ENCODE results near the gene GXYLT1.
"Not testable (repeated sequence)": the region's sequence is repeated elsewhere in the genome, so short reads cannot be mapped to it uniquely, and the experiment has no call there.

GXYLT1 gene

DNA sequence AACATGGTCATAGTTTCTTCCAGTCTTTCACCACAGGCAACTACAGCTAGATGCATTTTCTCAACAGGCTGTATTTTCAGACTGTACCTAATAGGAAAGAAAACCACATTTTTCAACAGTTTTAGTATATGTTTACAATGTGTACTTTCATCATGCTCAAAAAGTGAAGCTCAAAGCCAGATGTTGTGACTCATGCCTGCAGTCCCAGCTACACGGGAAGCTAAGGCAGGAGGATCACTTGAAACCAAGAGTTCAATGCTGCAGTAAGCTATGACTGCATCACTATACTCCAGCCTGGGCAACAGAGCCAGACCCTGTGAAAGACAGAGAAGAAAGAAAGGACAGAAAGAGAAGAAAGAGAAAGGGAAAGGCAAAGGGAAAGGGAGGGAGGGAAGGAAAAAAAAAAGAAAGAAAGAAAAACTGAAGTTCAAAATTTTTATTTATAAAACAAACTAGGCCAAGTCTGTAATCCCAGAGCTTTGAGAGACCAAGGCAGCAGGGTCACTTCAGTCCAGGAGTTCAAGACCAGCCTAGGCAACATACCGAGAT, 25.5 kb downstream of the GXYLT1 start:
- peaks cover 49% of the 10 kb centered on the region for H3K79me2 ChIP-seq (ENCODE audit: insufficient read depth, low read length)

GRCh38 chr12:42118136-42118879, 26.4 kb downstream of the GXYLT1 start:
- Histone ChIP-seq H3K4me1 (ENCODE audit: insufficient read depth, low read length, poor library complexity, severe bottlenecking) (no peaks in the 10 kb centered on the region), H3K4me3 (ENCODE audit: low read length, poor library complexity, severe bottlenecking) (no peak overlapping the region), H3K27me3 (ENCODE audit: insufficient read depth, low read length, poor library complexity, severe bottlenecking) (no peaks in the 10 kb centered on the region), H2AFZ (ENCODE audit: low read length) (no peak overlapping the region), H3K4me2 (ENCODE audit: low read depth, low read length, poor library complexity, severe bottlenecking) (no peak overlapping the region), H3K9ac (ENCODE audit: low read depth, low read length, poor library complexity, severe bottlenecking) (no peak overlapping the region), H3K9me2 (replicated peaks; ENCODE audit: low read depth, low read length) (no peaks in the 10 kb centered on the region), H3K9me3 (ENCODE audit: insufficient read depth, low read depth, low read length) (no peaks in the 10 kb centered on the region; the same call in 1 of the 2 replicates), H3K79me2 (ENCODE audit: insufficient read depth, low read length) (peaks cover 42% of the 10 kb centered on the region), H3F3A (ENCODE audit: low read depth) (no peaks in the 10 kb centered on the region), H4K20me1 (ENCODE audit: insufficient read depth, low read length, poor library complexity, severe bottlenecking) (no peaks in the 10 kb centered on the region), H3K36me3 (ENCODE audit: insufficient read depth, low read length) (peaks cover 22% of the 10 kb centered on the region)
- no peak for TF ChIP-seq CTCF (conservative IDR thresholded peaks at IDR 0.05; ENCODE audit: low read length)
- no peak for TF ChIP-seq EZH2phosphoT487 (IDR thresholded peaks at IDR 0.05; ENCODE audit: borderline replicate concordance)

More for the DNA sequence above, 25.5 kb downstream of the GXYLT1 start:
- Histone ChIP-seq H3K9ac (ENCODE audit: low read depth, low read length, poor library complexity, severe bottlenecking) (no peak overlapping the region), H3F3A (ENCODE audit: low read depth) (no peaks in the 10 kb centered on the region), H3K9me2 (replicated peaks; ENCODE audit: low read depth, low read length) (no peaks in the 10 kb centered on the region), H3K4me2 (ENCODE audit: low read depth, low read length, poor library complexity, severe bottlenecking) (no peak overlapping the region), H3K9me3 (ENCODE audit: insufficient read depth, low read depth, low read length) (no peaks in the 10 kb centered on the region; the same call in 1 of the 2 replicates), H3K36me3 (ENCODE audit: insufficient read depth, low read length) (peaks cover 22% of the 10 kb centered on the region), H3K27me3 (ENCODE audit: insufficient read depth, low read length, poor library complexity, severe bottlenecking) (no peaks in the 10 kb centered on the region), H4K20me1 (ENCODE audit: insufficient read depth, low read length, poor library complexity, severe bottlenecking) (no peaks in the 10 kb centered on the region), H2AFZ (ENCODE audit: low read length) (no peak overlapping the region), H3K4me3 (ENCODE audit: low read length, poor library complexity, severe bottlenecking) (no peak overlapping the region), H3K4me1 (ENCODE audit: insufficient read depth, low read length, poor library complexity, severe bottlenecking) (no peaks in the 10 kb centered on the region)
- no peak for TF ChIP-seq EZH2phosphoT487 (IDR thresholded peaks at IDR 0.05; ENCODE audit: borderline replicate concordance)
- TF ChIP-seq CTCF (conservative IDR thresholded peaks at IDR 0.05; ENCODE audit: low read length) = no peak

GRCh38 chr12:42109031-42109430, 35.6 kb downstream of the GXYLT1 start:
- no peaks in the 10 kb centered on the region for H3K9me2 ChIP-seq (replicated peaks; ENCODE audit: low read depth, low read length)
- H4K20me1 ChIP-seq (ENCODE audit: insufficient read depth, low read length, poor library complexity, severe bottlenecking) = no peaks in the 10 kb centered on the region
- no peak overlapping the region for H3K9ac ChIP-seq (ENCODE audit: low read depth, low read length, poor library complexity, severe bottlenecking)
- no peaks in the 10 kb centered on the region for H3K27me3 ChIP-seq (ENCODE audit: insufficient read depth, low read length, poor library complexity, severe bottlenecking)
- no peaks in the 10 kb centered on the region for H3K9me3 ChIP-seq (ENCODE audit: insufficient read depth, low read depth, low read length)
- 0 out of 2 replicates have a peak, but pooled peaks cover 8% of the 10 kb centered on the region for H3K79me2 ChIP-seq (ENCODE audit: insufficient read depth, low read length)
- peaks cover 6% of the 10 kb centered on the region for H3K4me1 ChIP-seq (ENCODE audit: insufficient read depth, low read length, poor library complexity, severe bottlenecking)
- H3K4me3 ChIP-seq (ENCODE audit: low read length, poor library complexity, severe bottlenecking) = no peak overlapping the region
- no peak overlapping the region for H2AFZ ChIP-seq (ENCODE audit: low read length)
- no peaks in the 10 kb centered on the region for H3F3A ChIP-seq (ENCODE audit: low read depth)
- H3K36me3 ChIP-seq (ENCODE audit: insufficient read depth, low read length) = peaks cover 49% of the 10 kb centered on the region
- TF ChIP-seq CTCF (conservative IDR thresholded peaks at IDR 0.05; ENCODE audit: low read length) (no peak), EZH2phosphoT487 (IDR thresholded peaks at IDR 0.05; ENCODE audit: borderline replicate concordance) (no peak)
- H3K4me2 ChIP-seq (ENCODE audit: low read depth, low read length, poor library complexity, severe bottlenecking) = no peak overlapping the region

DNA sequence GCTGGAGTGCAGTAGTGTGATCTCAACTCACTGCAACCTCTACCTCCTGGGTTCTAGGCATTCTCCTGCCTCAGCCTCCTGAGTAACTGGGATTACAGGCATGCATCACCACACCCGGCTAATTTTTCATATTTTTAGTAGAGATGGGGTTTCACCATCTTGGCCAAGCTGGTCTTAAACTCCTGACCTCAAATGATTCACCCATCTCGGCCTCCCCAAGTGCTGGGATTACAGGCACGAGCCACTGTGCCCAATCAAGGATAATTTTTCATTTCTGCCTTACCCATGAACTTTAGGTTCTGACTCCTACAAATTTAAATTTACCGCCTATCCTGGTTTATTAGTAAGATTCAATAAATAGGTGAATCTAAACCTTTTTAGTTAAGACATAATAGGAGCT, 37.9 kb downstream of the GXYLT1 start:
- H3K4me3 ChIP-seq (ENCODE audit: low read length, poor library complexity, severe bottlenecking); H3K9ac ChIP-seq (ENCODE audit: low read depth, low read length, poor library complexity, severe bottlenecking); H3F3A ChIP-seq (ENCODE audit: low read depth); H4K20me1 ChIP-seq (ENCODE audit: insufficient read depth, low read length, poor library complexity, severe bottlenecking); H2AFZ ChIP-seq (ENCODE audit: low read length); H3K9me3 ChIP-seq (ENCODE audit: insufficient read depth, low read depth, low read length); H3K27me3 ChIP-seq (ENCODE audit: insufficient read depth, low read length, poor library complexity, severe bottlenecking); H3K4me2 ChIP-seq (ENCODE audit: low read depth, low read length, poor library complexity, severe bottlenecking); H3K79me2 ChIP-seq (ENCODE audit: insufficient read depth, low read length); H3K4me1 ChIP-seq (ENCODE audit: insufficient read depth, low read length, poor library complexity, severe bottlenecking); H3K9me2 ChIP-seq (replicated peaks; ENCODE audit: low read depth, low read length): not testable (repeated sequence)
- H3K36me3 ChIP-seq (ENCODE audit: insufficient read depth, low read length) = peaks cover 49% of the 10 kb centered on the region
